Parathyroid adenoma (tissue), 2 donors: ENCODE measurements around the gene AQP6.

Source experiments
- H2AFZ ChIP-seq: fragments of 300-600 bp; sonication (generic); one replicate; pipeline ENCODE4 v1.7.0; 2017; ENCODE audit warnings: antibody characterized with exemption, mild to moderate bottlenecking
- H3K27ac ChIP-seq: fragments of 300-600 bp; sonication (generic); one replicate; pipeline ENCODE4 v1.7.0; 2017
- H3K27me3 ChIP-seq: fragments of 300-600 bp; sonication (generic); one replicate; pipeline ENCODE4 v1.7.0; 2017; ENCODE audit warnings: low read length; ENCODE audit not compliant: control insufficient read depth, insufficient read depth
- H3K36me3 ChIP-seq: fragments of 300-600 bp; sonication (generic); one replicate; pipeline ENCODE4 v1.7.0; 2017; ENCODE audit warnings: low read length; ENCODE audit not compliant: control insufficient read depth, insufficient read depth
- H3K4me1 ChIP-seq: fragments of 300-600 bp; sonication (generic); one replicate; pipeline ENCODE4 v1.7.0; 2017; ENCODE audit warnings: control low read depth
- H3K4me2 ChIP-seq: fragments of 300-600 bp; sonication (generic); one replicate; pipeline ENCODE4 v1.7.0; 2017; ENCODE audit warnings: low read length
- H3K4me3 ChIP-seq: fragments of 300-600 bp; sonication (generic); one replicate; pipeline ENCODE4 v1.7.0; 2017; ENCODE audit warnings: low read depth, low read length
- H3K79me2 ChIP-seq: fragments of 300-600 bp; sonication (generic); one replicate; pipeline ENCODE4 v1.7.0; 2017; ENCODE audit warnings: control low read depth
- H3K9ac ChIP-seq: fragments of 300-600 bp; sonication (generic); one replicate; pipeline ENCODE4 v1.7.0; 2017; ENCODE audit warnings: mild to moderate bottlenecking
- H3K9me3 ChIP-seq: fragments of 300-600 bp; sonication (generic); one replicate; pipeline ENCODE4 v1.7.0; 2017; ENCODE audit warnings: low read length; ENCODE audit not compliant: control insufficient read depth
- TF ChIP-seq, protein P1 (sequence below): fragments of 300-600 bp; sonication (generic); IDR thresholded peaks from one replicate; pipeline ENCODE4 v1.7.0; 2017; ENCODE audit warnings: antibody characterized with exemption, mild to moderate bottlenecking
- donor health status: primary hyperparathyroidism.

The AQP6 gene

GRCh38 chr12:49969651-49970429 is 2.9 kb upstream of the AQP6 start:
- Histone ChIP-seq H3K4me2 (no peak overlapping the region), H3K36me3 (no peaks in the 10 kb centered on the region), H3K27me3 (no peaks in the 10 kb centered on the region), H3K9ac (no peak overlapping the region), H3K79me2 (no peaks in the 10 kb centered on the region), H3K4me3 (no peak overlapping the region), H2AFZ (no peak overlapping the region), H3K27ac (no peak overlapping the region), H3K4me1 (peaks cover 4% of the 10 kb centered on the region), H3K9me3 (no peaks in the 10 kb centered on the region)
- TF ChIP-seq, protein P1, sequence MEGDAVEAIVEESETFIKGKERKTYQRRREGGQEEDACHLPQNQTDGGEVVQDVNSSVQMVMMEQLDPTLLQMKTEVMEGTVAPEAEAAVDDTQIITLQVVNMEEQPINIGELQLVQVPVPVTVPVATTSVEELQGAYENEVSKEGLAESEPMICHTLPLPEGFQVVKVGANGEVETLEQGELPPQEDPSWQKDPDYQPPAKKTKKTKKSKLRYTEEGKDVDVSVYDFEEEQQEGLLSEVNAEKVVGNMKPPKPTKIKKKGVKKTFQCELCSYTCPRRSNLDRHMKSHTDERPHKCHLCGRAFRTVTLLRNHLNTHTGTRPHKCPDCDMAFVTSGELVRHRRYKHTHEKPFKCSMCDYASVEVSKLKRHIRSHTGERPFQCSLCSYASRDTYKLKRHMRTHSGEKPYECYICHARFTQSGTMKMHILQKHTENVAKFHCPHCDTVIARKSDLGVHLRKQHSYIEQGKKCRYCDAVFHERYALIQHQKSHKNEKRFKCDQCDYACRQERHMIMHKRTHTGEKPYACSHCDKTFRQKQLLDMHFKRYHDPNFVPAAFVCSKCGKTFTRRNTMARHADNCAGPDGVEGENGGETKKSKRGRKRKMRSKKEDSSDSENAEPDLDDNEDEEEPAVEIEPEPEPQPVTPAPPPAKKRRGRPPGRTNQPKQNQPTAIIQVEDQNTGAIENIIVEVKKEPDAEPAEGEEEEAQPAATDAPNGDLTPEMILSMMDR: no peak

- Histone ChIP-seq H3K27me3 (no peaks in the 10 kb centered on the region), H3K4me2 (no peak overlapping the region), H3K27ac (no peak overlapping the region), H3K4me3 (no peak overlapping the region), H3K9me3 (no peaks in the 10 kb centered on the region), H2AFZ (no peak overlapping the region), H3K79me2 (no peaks in the 10 kb centered on the region), H3K9ac (no peak overlapping the region), H3K36me3 (no peaks in the 10 kb centered on the region), H3K4me1 (peaks cover 4% of the 10 kb centered on the region)
- TF ChIP-seq, protein P1: no peak
Observed at GRCh38 chr12:49970658-49971057, 2.1 kb upstream of the AQP6 start.

DNA sequence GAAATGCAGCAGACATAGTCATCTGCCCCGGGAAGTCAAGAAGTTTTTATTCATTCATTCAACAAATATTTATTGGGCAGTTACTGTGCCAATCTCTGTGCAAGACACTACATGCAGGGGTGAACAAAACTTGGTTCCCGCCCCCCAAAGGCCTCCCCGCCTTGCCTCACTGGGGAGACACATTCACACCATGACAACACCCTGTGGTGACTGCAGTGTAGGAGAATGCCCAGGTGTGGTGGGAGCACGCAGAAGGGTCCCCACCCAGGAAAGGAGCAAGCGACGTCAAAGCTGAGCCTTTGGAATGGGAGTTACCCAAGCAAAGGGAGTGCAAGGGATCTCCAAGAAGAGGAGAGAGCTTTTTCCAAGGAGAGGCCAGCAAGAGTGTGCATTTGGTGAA is 1.6 kb upstream of the AQP6 start:
- Histone ChIP-seq H3K9ac (no peak overlapping the region), H3K4me3 (no peak overlapping the region), H2AFZ (no peak overlapping the region), H3K36me3 (no peaks in the 10 kb centered on the region), H3K79me2 (no peaks in the 10 kb centered on the region), H3K27me3 (no peaks in the 10 kb centered on the region), H3K4me2 (no peak overlapping the region), H3K9me3 (no peaks in the 10 kb centered on the region), H3K4me1 (peaks cover 4% of the 10 kb centered on the region), H3K27ac (no peak overlapping the region)
- TF ChIP-seq, protein P1: no peak

GRCh38 chr12:49972129-49972528 is 618 bp upstream of the AQP6 start:
- H3K27ac ChIP-seq: no peak overlapping the region
- H2AFZ ChIP-seq: no peak overlapping the region
- no peaks in the 10 kb centered on the region for H3K27me3 ChIP-seq
- H3K36me3 ChIP-seq: no peaks in the 10 kb centered on the region
- H3K4me3 ChIP-seq: no peak overlapping the region
- no peak overlapping the region for H3K9ac ChIP-seq
- H3K79me2 ChIP-seq: no peaks in the 10 kb centered on the region
- H3K9me3 ChIP-seq: no peaks in the 10 kb centered on the region
- H3K4me1 ChIP-seq: peaks cover 4% of the 10 kb centered on the region
- TF ChIP-seq, protein P1: no peak
- H3K4me2 ChIP-seq: no peak overlapping the region

DNA sequence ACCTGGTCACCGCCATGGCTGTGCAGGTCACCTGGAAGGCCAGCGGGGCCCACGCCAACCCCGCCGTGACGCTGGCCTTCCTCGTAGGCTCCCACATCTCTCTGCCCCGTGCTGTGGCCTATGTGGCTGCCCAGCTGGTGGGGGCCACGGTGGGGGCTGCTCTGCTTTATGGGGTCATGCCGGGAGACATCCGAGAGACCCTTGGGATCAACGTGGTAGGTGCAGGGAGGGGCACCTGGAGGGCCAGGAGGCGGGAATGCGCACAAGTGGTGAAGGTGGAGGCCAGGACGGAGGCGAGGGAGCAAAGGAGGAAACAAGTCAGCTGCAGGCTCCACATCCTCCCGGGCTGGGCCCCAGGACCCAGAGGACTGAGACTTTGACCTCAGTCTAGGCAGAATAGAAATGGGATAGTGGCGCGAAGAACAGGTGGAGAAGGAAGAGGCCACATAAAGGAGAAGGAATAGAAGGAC is 649 bp downstream of the AQP6 start:
- Histone ChIP-seq H3K79me2 (no peaks in the 10 kb centered on the region), H3K4me1 (no peaks in the 10 kb centered on the region), H3K4me3 (no peak overlapping the region), H3K27ac (no peak overlapping the region), H3K36me3 (no peaks in the 10 kb centered on the region), H3K27me3 (no peaks in the 10 kb centered on the region), H2AFZ (no peak overlapping the region), H3K9ac (no peak overlapping the region), H3K4me2 (no peak overlapping the region), H3K9me3 (no peaks in the 10 kb centered on the region)
- TF ChIP-seq, protein P1: no peak
